Gastroesophageal sphincter (tissue), 4 donors: ENCODE data around the gene FAM149A. TPM values are rescaled to one million over a fixed set of nuclear protein-coding genes. Genes with fewer than 3 reads are reported as not detected.

Source experiments
- ATAC-seq: fragments of 150-250 bp; one replicate; pipeline ENCODE4 v1.9.1; 2016; ENCODE audit warnings: mild to moderate bottlenecking, moderate library complexity
- H3K27ac ChIP-seq, 4 donors: fragments of 200-600 bp; sonication (generic) in 3 of 4; 1 replicate in 3 of 4; 2 replicates in 1 of 4; pipeline ENCODE4 v1.5.1; 2016 to 2019
- H3K27me3 ChIP-seq: fragments of 200-600 bp; sonication (generic); one replicate; pipeline ENCODE4 v1.5.1; 2019
- H3K36me3 ChIP-seq, 2 donors: fragments of 200-600 bp; sonication (generic); one replicate each; pipeline ENCODE4 v1.5.1; 2019; ENCODE audit warnings: control low read depth in 1 of 2
- H3K4me1 ChIP-seq, 3 donors: fragments of 200-600 bp; sonication (generic); 1 replicate in 2 of 3; 2 replicates in 1 of 3; pipeline ENCODE4 v1.5.1; 2016 to 2019; ENCODE audit warnings: control low read depth in 2 of 3
- H3K4me3 ChIP-seq, 2 donors: fragments of 200-600 bp; sonication (generic); one replicate each; pipeline ENCODE4 v1.5.1; 2019; ENCODE audit warnings: mild to moderate bottlenecking in 1 of 2, moderate library complexity in 1 of 2
- H3K9me3 ChIP-seq, 3 donors: fragments of 200-600 bp; sonication (generic); one replicate each; pipeline ENCODE4 v1.5.1; 2017 to 2019; ENCODE audit warnings: control low read depth in 2 of 3
- EP300 ChIP-seq: sonication (generic); formaldehyde crosslinking; IDR thresholded peaks from one replicate; pipeline ENCODE4 v1.6.1; 2017; ENCODE audit warnings: antibody characterized with exemption, mild to moderate bottlenecking
- POLR2A ChIP-seq, 2 donors: fragments of 450-650 bp; IDR thresholded peaks; one replicate each; pipeline ENCODE4 v1.6.1; 2017; ENCODE audit warnings: antibody characterized with exemption in 2 of 2, mild to moderate bottlenecking in 2 of 2, moderate library complexity in 1 of 2
- POLR2AphosphoS5 ChIP-seq: sonication (generic); formaldehyde crosslinking; IDR thresholded peaks from one replicate; pipeline ENCODE4 v1.6.1; 2017; ENCODE audit warnings: antibody characterized with exemption
- WGBS, 2 donors: methylation state at CpG; one replicate each; pipeline ENCODE4 v1.1.5; 2018; ENCODE audit warnings: low coverage in 1 of 2; 5-methylcytosine and 5-hydroxymethylcytosine counted together
- total RNA-seq, 4 donors: library from RNA; depleted of rRNA; stranded (reverse); fragments of >200 nt; gene quantifications; one replicate each; pipeline ENCODE4 v1.1.0, GENCODE V29; 2016
- TF ChIP-seq, protein P1 (sequence below), 4 experiments: fragments of 200-600 bp in 2 of 4; fragments of 450-650 bp in 2 of 4; sonication (generic) in 1 of 4; IDR thresholded peaks; one replicate each; pipeline ENCODE4 v1.5.1; 2017 to 2019; ENCODE audit warnings: antibody characterized with exemption in 4 of 4, mild to moderate bottlenecking in 2 of 4, moderate library complexity in 2 of 4

The FAM149A gene
- total RNA-seq, 4 donors from 2014 or later = 24.9 to 39.8 (median 32.7) TPM

- TF ChIP-seq, protein P1, sequence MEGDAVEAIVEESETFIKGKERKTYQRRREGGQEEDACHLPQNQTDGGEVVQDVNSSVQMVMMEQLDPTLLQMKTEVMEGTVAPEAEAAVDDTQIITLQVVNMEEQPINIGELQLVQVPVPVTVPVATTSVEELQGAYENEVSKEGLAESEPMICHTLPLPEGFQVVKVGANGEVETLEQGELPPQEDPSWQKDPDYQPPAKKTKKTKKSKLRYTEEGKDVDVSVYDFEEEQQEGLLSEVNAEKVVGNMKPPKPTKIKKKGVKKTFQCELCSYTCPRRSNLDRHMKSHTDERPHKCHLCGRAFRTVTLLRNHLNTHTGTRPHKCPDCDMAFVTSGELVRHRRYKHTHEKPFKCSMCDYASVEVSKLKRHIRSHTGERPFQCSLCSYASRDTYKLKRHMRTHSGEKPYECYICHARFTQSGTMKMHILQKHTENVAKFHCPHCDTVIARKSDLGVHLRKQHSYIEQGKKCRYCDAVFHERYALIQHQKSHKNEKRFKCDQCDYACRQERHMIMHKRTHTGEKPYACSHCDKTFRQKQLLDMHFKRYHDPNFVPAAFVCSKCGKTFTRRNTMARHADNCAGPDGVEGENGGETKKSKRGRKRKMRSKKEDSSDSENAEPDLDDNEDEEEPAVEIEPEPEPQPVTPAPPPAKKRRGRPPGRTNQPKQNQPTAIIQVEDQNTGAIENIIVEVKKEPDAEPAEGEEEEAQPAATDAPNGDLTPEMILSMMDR (IDR thresholded peaks at IDR 0.05) = no peak
- no peak for TF ChIP-seq POLR2A (IDR thresholded peaks at IDR 0.05)
- TF ChIP-seq POLR2AphosphoS5 = no peak
- no peak for TF ChIP-seq EP300
- peak overlapping the region in 2 of 4 donors; percentile 58 to 75 for H3K27ac ChIP-seq
- peak overlapping the region in 1 of 2 donors; percentile 44 for H3K4me3 ChIP-seq
- H3K27me3 ChIP-seq = no peaks in the 10 kb centered on the region
- no peaks in the 10 kb centered on the region for H3K9me3 ChIP-seq
- peaks cover 0 to 17% of the 10 kb centered on the region in 2 donors for H3K36me3 ChIP-seq
- H3K4me1 ChIP-seq = peaks cover 0 to 19% (median 0%) of the 10 kb centered on the region in 3 donors
- peak; percentile 54 for ATAC-seq
- WGBS, 2 donors = 31 to 84% methylated on average over 15 to 38 of the region's 45 CpGs
Measured at GRCh38 chr4:186204103-186204559, 99.6 kb downstream of the FAM149A start.

DNA sequence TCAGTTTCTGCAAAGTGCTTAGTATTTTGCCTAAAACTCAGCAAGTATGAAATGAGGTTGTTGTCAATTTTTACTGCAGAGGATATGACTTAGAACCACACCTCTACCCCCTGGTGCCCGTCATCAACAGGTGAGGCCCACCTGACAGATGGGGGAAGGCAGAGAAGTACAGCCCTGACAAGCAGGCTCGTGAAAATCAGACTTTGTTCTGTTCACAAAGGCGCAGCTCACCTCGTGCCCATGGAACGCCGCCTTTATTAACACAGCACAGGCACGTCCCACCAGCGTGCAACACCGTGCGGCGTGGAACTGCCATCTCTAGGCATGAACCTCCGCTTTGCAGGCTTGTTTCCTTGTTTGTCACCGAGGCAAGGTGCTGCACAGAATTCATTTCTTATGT is 100.2 kb downstream of the FAM149A start:
- H3K27me3 ChIP-seq = no peaks in the 10 kb centered on the region

DNA sequence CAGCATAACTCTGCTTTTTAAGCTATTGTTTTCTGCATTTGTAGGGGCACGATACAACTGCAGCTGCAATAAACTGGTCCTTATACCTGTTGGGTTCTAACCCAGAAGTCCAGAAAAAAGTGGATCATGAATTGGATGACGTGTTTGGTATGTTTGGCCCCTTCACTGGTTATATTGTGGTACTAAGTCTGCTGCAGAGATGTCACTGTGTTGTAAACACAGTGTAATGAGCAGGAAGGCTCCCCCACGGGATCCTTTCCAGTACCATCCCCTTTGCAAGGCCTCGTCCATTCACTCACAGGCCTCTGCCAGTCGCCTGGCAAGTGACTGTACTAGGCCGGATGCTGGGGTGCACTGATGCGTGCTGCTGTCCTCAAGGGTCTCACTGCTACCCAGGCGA is 100.7 kb downstream of the FAM149A start:
- Histone ChIP-seq H3K9me3 (no peaks in the 10 kb centered on the region), H3K27me3 (no peaks in the 10 kb centered on the region), H3K4me1 (peaks cover 0 to 19% (median 0%) of the 10 kb centered on the region in 3 donors), H3K27ac (peak overlapping the region in 1 of 4 donors; percentile 75), H3K36me3 (peaks cover 0 to 27% of the 10 kb centered on the region in 2 donors), H3K4me3 (peak overlapping the region in 1 of 2 donors; percentile 44)
- WGBS, 2 donors = 72 to 84% methylated on average over 5 of the region's 8 CpGs
- no peak for ATAC-seq
- TF ChIP-seq POLR2A (IDR thresholded peaks at IDR 0.05) (no peak), EP300 (no peak), POLR2AphosphoS5 (no peak)
- TF ChIP-seq, protein P1 (IDR thresholded peaks at IDR 0.05) = no peak

More for the DNA sequence above, 100.2 kb downstream of the FAM149A start:
- ATAC-seq = no peak
- no peak for TF ChIP-seq POLR2A (IDR thresholded peaks at IDR 0.05)
- TF ChIP-seq POLR2AphosphoS5 = no peak
- TF ChIP-seq, protein P1 (IDR thresholded peaks at IDR 0.05) = no peak
- TF ChIP-seq EP300 = no peak
- peaks cover 0 to 19% (median 0%) of the 10 kb centered on the region in 3 donors for H3K4me1 ChIP-seq
- H3K9me3 ChIP-seq = no peaks in the 10 kb centered on the region
- H3K36me3 ChIP-seq = peaks cover 0 to 22% of the 10 kb centered on the region in 2 donors
- H3K4me3 ChIP-seq = peak overlapping the region in 1 of 2 donors; percentile 44
- H3K27ac ChIP-seq = peak overlapping the region in 2 of 4 donors; percentile 58 to 75
- WGBS, 2 donors = 71 to 91% methylated on average over 7 to 13 of the region's 13 CpGs

DNA sequence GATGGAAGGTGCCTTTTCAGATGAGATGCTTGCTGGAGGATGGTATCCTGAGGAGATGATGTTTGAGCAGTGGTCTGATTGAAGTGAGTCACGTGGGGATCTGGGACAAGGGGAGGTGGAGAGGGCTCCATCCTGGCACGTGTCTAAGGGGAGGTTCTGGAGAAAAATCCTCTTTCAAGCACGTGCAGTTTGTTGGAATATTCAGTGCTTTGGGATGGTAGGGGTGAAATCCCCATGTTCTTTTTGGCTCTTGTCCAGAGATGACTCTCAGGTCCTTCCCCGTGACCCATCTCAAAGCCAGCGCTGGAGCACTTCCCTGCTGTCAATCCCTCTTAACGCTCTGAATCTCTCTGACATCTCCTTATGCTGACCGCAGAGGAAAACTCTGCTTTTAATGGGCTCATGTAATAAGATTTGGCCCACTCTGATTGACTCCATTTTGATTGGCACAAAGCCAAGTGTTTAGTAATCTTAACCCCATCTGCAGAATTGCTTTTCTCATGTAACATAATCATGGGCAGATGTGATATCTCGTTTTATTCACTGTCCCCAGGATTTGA is 112.0 kb downstream of the FAM149A start:
- H3K36me3 ChIP-seq = peaks cover 0 to 13% of the 10 kb centered on the region in 2 donors
- no peaks in the 10 kb centered on the region for H3K9me3 ChIP-seq
- ATAC-seq = no peak
- no peaks in the 10 kb centered on the region for H3K27me3 ChIP-seq
- TF ChIP-seq POLR2A (IDR thresholded peaks at IDR 0.05) = no peak
- no peak for TF ChIP-seq POLR2AphosphoS5
- TF ChIP-seq, protein P1 (IDR thresholded peaks at IDR 0.05) = no peak
- TF ChIP-seq EP300 = no peak
- no peak overlapping the region for H3K4me3 ChIP-seq
- no peaks in the 10 kb centered on the region for H3K4me1 ChIP-seq
- no peak overlapping the region for H3K27ac ChIP-seq
- 55 to 62% methylated on average over 4 to 8 of the region's 8 CpGs for WGBS, 2 donors

- TF ChIP-seq, protein P1 (IDR thresholded peaks at IDR 0.05) = no peak
- TF ChIP-seq POLR2A (IDR thresholded peaks at IDR 0.05) = no peak
- no peak for TF ChIP-seq EP300
- no peak for TF ChIP-seq POLR2AphosphoS5
Measured at GRCh38 chr4:186217733-186218293, 113.3 kb downstream of the FAM149A start.

More at GRCh38 chr4:186217733-186218293, 113.3 kb downstream of the FAM149A start:
- Histone ChIP-seq H3K27me3 (no peaks in the 10 kb centered on the region), H3K4me1 (no peaks in the 10 kb centered on the region), H3K4me3 (no peak overlapping the region), H3K9me3 (no peaks in the 10 kb centered on the region), H3K36me3 (peaks cover 0 to under 1% of the 10 kb centered on the region in 2 donors), H3K27ac (no peak overlapping the region)
- no peak for ATAC-seq
- WGBS, 2 donors = 50 to 63% methylated on average over 1 of the region's 1 CpG
